HEK293 (cell line): Measurements from ENCODE around the gene WSCD2.

Source experiments
- CTCF ChIA-PET: fragments of 350-600 bp; formaldehyde crosslinking; extraction: SDS; loops from one replicate; lab custom pipeline; 2021; ENCODE audit warnings: antibody characterized with exemption; lab: Yijun Ruan, JAX
- POLR2A ChIA-PET: fragments of 300-600 bp; formaldehyde crosslinking; extraction: SDS; loops from one replicate; lab custom pipeline; 2020; ENCODE audit warnings: antibody characterized with exemption, inconsistent platforms; lab: Yijun Ruan, JAX
- H3K27ac ChIP-seq: fragments of 200-500 bp; sonication (Bioruptor generic); 2 replicates; pipeline ENCODE4 v1.5.1; 2014; ENCODE audit warnings: low read depth, low read length, control low read depth, inconsistent platforms; ENCODE audit errors: extremely low read depth
- H3K36me3 ChIP-seq, 2 experiments: fragments of 200-500 bp in 1 of 2; sonication (Bioruptor generic) in 1 of 2; 1 replicate in 1 of 2; 2 replicates in 1 of 2; pipeline ENCODE4 v1.5.1; 2014 to 2017; ENCODE audit warnings: inconsistent platforms in 2 of 2, low read length in 2 of 2; ENCODE audit not compliant: control insufficient read depth in 2 of 2, insufficient read depth in 1 of 2
- H3K4me1 ChIP-seq: fragments of 200-500 bp; sonication (Bioruptor generic); 2 replicates; pipeline ENCODE4 v1.5.1; 2014; ENCODE audit warnings: mild to moderate bottlenecking, low read length, inconsistent platforms; ENCODE audit not compliant: control insufficient read depth, insufficient read depth
- H3K4me3 ChIP-seq: 2 replicates; pipeline ENCODE4 v1.5.1; 2011; ENCODE audit warnings: low read depth, mild to moderate bottlenecking, control low read depth, low read length, moderate library complexity
- H3K9me3 ChIP-seq: fragments of 200-500 bp; sonication (Bioruptor generic); 2 replicates; pipeline ENCODE4 v1.5.1; 2014; ENCODE audit warnings: low read depth, low read length, inconsistent platforms; ENCODE audit not compliant: control insufficient read depth, insufficient read depth
- AEBP2 ChIP-seq: fragments of 450-650 bp; formaldehyde crosslinking; IDR thresholded peaks from 2 replicates; pipeline ENCODE4 v1.5.1; 2016; ENCODE audit warnings: missing biosample characterization, missing genetic modification characterization, borderline replicate concordance
- BCL11A ChIP-seq: fragments of 450-650 bp; formaldehyde crosslinking; IDR thresholded peaks from 2 replicates; pipeline ENCODE4 v1.5.1; 2016; ENCODE audit warnings: low read depth, missing biosample characterization, missing genetic modification characterization
- BCL6B ChIP-seq: fragments of 450-650 bp; formaldehyde crosslinking; IDR thresholded peaks from 2 replicates; pipeline ENCODE4 v1.5.1; 2017; ENCODE audit warnings: missing biosample characterization, missing genetic modification characterization
- GLIS1 ChIP-seq: fragments of 450-650 bp; formaldehyde crosslinking; IDR thresholded peaks from 2 replicates; pipeline ENCODE4 v1.5.1; 2016; ENCODE audit warnings: missing biosample characterization, missing genetic modification characterization
- KLF16 ChIP-seq: fragments of 450-650 bp; formaldehyde crosslinking; IDR thresholded peaks from 2 replicates; pipeline ENCODE4 v1.5.1; 2017; ENCODE audit warnings: missing biosample characterization, missing genetic modification characterization
- SETDB1 ChIP-seq: IDR thresholded peaks from one replicate; pipeline ENCODE4 v1.6.1; 2017; ENCODE audit warnings: mild to moderate bottlenecking, low read length, moderate library complexity, mixed read lengths; ENCODE audit not compliant: insufficient read length
- TCF7L2 ChIP-seq: IDR thresholded peaks from 2 replicates; pipeline ENCODE4 v1.6.1; 2011; ENCODE audit warnings: low read depth, mild to moderate bottlenecking, inconsistent platforms, low read length, moderate library complexity, borderline replicate concordance
- YY2 ChIP-seq: fragments of 450-650 bp; formaldehyde crosslinking; IDR thresholded peaks from 2 replicates; pipeline ENCODE4 v1.5.1; 2016; ENCODE audit warnings: missing biosample characterization, missing genetic modification characterization
- ZNF311 ChIP-seq: fragments of 450-650 bp; formaldehyde crosslinking; IDR thresholded peaks from 2 replicates; pipeline ENCODE4 v1.5.1; 2017; ENCODE audit warnings: missing biosample characterization, missing genetic modification characterization, borderline replicate concordance
- ZNF629 ChIP-seq: fragments of 450-650 bp; formaldehyde crosslinking; IDR thresholded peaks from 2 replicates; pipeline ENCODE4 v1.5.1; 2017; ENCODE audit warnings: missing biosample characterization, missing genetic modification characterization
- ZNF660 ChIP-seq: fragments of 450-650 bp; IDR thresholded peaks from 2 replicates; pipeline ENCODE4 v1.5.1; 2018; ENCODE audit warnings: missing biosample characterization, mild to moderate bottlenecking, missing genetic modification characterization
- ZNF791 ChIP-seq: fragments of 450-650 bp; formaldehyde crosslinking; IDR thresholded peaks from 2 replicates; pipeline ENCODE4 v1.5.1; 2016; ENCODE audit warnings: missing biosample characterization, missing genetic modification characterization
- TF ChIP-seq, protein P1 (sequence below): fragments of 450-650 bp; formaldehyde crosslinking; IDR thresholded peaks from 2 replicates; pipeline ENCODE4 v1.5.1; 2016; ENCODE audit warnings: missing biosample characterization, missing genetic modification characterization

WSCD2 gene

GRCh38 chr12:108087900-108088299 lies 41.2 kb upstream of the WSCD2 start:
- Histone ChIP-seq H3K4me3 (no peak overlapping the region), H3K4me1 (no peaks in the 10 kb centered on the region), H3K36me3 (no peaks in the 10 kb centered on the region), H3K27ac (no peak overlapping the region), H3K9me3 (no peaks in the 10 kb centered on the region; the same call in 1 of the 2 replicates)
- TF ChIP-seq SETDB1 (peak; percentile 56), ZNF791 (tag by site-specific recombination) (no peak)
- ChIA-PET CTCF (interaction anchor here (1.2 kb wide), 1 partner anchor 424 kb away, joined by 3 read pairs; no protein-coding TSS in a partner anchor), POLR2A (no interaction called here)

GRCh38 chr12:108090107-108090899 lies 38.8 kb upstream of the WSCD2 start:
- Histone ChIP-seq H3K36me3 (no peaks in the 10 kb centered on the region), H3K4me3 (no peak overlapping the region), H3K27ac (no peak overlapping the region)
- ChIA-PET CTCF (no interaction called here), POLR2A (interaction anchor here (0.6 kb wide), 1 partner anchor 104 kb away, joined by 3 read pairs; no protein-coding TSS in a partner anchor)
- TF ChIP-seq KLF16 (tag by site-specific recombination) (no peak), BCL6B (tag by site-specific recombination) (no peak), YY2 (tag by site-specific recombination) (0 out of 2 replicates have a peak, but pooled peaks have one; percentile 40)
- TF ChIP-seq, all 188 proteins: peak for 1
- Histone ChIP-seq H3K4me1 (no peaks in the 10 kb centered on the region), H3K9me3 (no peaks in the 10 kb centered on the region)

DNA sequence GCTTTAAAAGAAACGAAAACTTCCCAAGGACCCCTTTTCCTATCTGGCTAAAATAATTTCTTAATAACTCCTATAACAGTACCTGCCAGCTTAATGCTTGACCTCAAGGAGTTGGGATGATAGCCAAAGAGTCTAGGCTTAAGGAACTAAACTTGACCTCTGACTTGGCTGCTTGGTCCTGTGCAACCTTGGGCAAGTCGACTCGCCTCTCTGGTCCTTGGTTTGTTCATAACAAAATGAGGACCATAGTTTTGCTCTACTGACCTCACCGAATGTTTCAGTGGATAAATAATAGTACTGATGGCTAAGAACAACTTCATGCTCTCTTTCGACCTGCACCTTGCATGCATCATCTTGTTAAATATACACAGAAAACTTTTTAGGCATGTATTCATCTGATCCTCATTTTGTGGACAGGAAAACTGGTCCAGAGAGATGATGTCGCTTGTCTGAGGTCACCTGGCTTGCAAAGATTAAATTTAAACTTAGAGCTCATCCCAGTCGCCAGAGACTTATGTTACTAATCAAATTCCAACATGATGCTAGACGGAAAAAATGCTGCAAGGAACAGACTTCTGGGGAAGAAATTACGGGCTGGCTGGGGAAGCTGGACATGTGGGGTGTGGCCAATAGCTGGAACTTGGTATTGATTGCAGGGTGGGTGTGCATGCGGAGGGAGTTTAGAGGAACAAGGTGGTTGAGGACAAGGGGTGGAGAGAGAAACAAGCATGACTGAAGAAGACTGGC lies 38.0 kb upstream of the WSCD2 start:
- ChIA-PET POLR2A (interaction anchor here (0.6 kb wide), 1 partner anchor 105 kb away, joined by 3 read pairs; no protein-coding TSS in a partner anchor), CTCF (no interaction called here)
- Histone ChIP-seq H3K36me3 (no peaks in the 10 kb centered on the region), H3K4me1 (no peaks in the 10 kb centered on the region), H3K27ac (no peak overlapping the region), H3K4me3 (no peak overlapping the region), H3K9me3 (no peaks in the 10 kb centered on the region)
- TF ChIP-seq TCF7L2 (no peak), BCL11A (no peak), GLIS1 (tag by site-specific recombination) (no peak), AEBP2 (tag by site-specific recombination) (no peak), ZNF629 (tag by site-specific recombination) (no peak), ZNF660 (tag by site-specific recombination) (no peak), ZNF311 (tag by site-specific recombination) (no peak)
- TF ChIP-seq, protein P1, sequence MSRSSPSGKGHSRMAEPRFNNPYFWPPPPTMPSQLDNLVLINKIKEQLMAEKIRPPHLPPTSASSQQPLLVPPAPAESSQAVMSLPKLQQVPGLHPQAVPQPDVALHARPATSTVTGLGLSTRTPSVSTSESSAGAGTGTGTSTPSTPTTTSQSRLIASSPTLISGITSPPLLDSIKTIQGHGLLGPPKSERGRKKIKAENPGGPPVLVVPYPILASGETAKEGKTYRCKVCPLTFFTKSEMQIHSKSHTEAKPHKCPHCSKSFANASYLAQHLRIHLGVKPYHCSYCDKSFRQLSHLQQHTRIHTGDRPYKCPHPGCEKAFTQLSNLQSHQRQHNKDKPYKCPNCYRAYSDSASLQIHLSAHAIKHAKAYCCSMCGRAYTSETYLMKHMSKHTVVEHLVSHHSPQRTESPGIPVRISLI (tag by site-specific recombination) = no peak
